ENCODE measurements around the gene INTS6L. TPM values are rescaled to one million over a fixed set of nuclear protein-coding genes. Genes with fewer than 3 reads are reported as not detected.

The INTS6L gene
- 10 to 100 TPM in 1 of 4 donors, 1 to 10 TPM in 3; 4.9 to 11.0 (median 7.7) TPM for total RNA-seq

- Histone ChIP-seq H3K9me3 (no peaks in the 10 kb centered on the region), H3K36me3 (no peaks in the 10 kb centered on the region), H3K27ac (peak within 1 kb of the TSS; percentile 89 to 93 (median 90)), H3K4me3 (replicated peaks in 1 of 3) (peak within 1 kb of the TSS; percentile 15 to 55 (median 35)), H3K4me1 (no peaks in the 10 kb centered on the region), H3K27me3 (no peaks in the 10 kb centered on the region)
- intact Hi-C loops (cut with DNase I) = no loop called here
- TF ChIP-seq POLR2A (IDR thresholded peaks at IDR 0.05) (peak; percentile 26 to 97), CTCF (IDR thresholded peaks at IDR 0.05) (no peak)
- 0% methylated on average over 11 to 25 of the region's 50 CpGs for WGBS, 2 donors
- DNase-seq = peak; percentile 85 to 86
These were observed at the start of gene INTS6L for GRCh38 chrX:135520553-135521404. TSS of gene INTS6L (plus strand) at chrX:135520660. CDS start at chrX:135520993, 333 bp downstream.

GRCh38 chrX:135476378-135476777, 44.1 kb upstream of the INTS6L start:
- intact Hi-C loops (cut with DNase I) = no loop called here
- H3K4me3 ChIP-seq (replicated peaks in 1 of 3) = no peak overlapping the region
- DNase-seq = no peak
- no peaks in the 10 kb centered on the region for H3K27me3 ChIP-seq
- no peak for TF ChIP-seq CTCF (IDR thresholded peaks at IDR 0.05)
- no peak for TF ChIP-seq POLR2A (IDR thresholded peaks at IDR 0.05)
- H3K36me3 ChIP-seq = no peaks in the 10 kb centered on the region
- no peaks in the 10 kb centered on the region for H3K9me3 ChIP-seq
- H3K27ac ChIP-seq = no peak overlapping the region
- H3K4me1 ChIP-seq = no peaks in the 10 kb centered on the region
- WGBS, 2 donors = 74 to 82% methylated on average over 3 of the region's 3 CpGs

GRCh38 chrX:135477576-135477975, 42.9 kb upstream of the INTS6L start:
- no peaks in the 10 kb centered on the region for H3K4me1 ChIP-seq
- no peaks in the 10 kb centered on the region for H3K36me3 ChIP-seq
- TF ChIP-seq POLR2A (IDR thresholded peaks at IDR 0.05) (no peak), CTCF (IDR thresholded peaks at IDR 0.05) (peak in 4 of 6 experiments; percentile 41 to 61 (median 50))
- H3K4me3 ChIP-seq (replicated peaks in 1 of 3) = no peak overlapping the region
- H3K9me3 ChIP-seq = no peaks in the 10 kb centered on the region
- peak; percentile 89 to 90 for DNase-seq
- 5% methylated on average over 3 of the region's 3 CpGs for WGBS, 2 donors
- intact Hi-C loops (cut with DNase I) = no loop called here
- H3K27ac ChIP-seq = no peak overlapping the region
- no peaks in the 10 kb centered on the region for H3K27me3 ChIP-seq

- intact Hi-C loops (cut with DNase I) = loop anchor here (10.0 kb wide), 1 partner anchor 95 kb away; no protein-coding TSS in a partner anchor
- 90 to 94% methylated on average over 4 to 7 of the region's 7 CpGs for WGBS, 2 donors
- DNase-seq = no peak
- no peak for TF ChIP-seq CTCF (IDR thresholded peaks at IDR 0.05)
- no peak for TF ChIP-seq POLR2A (IDR thresholded peaks at IDR 0.05)
- H3K27ac ChIP-seq = no peak overlapping the region
- no peaks in the 10 kb centered on the region for H3K36me3 ChIP-seq
- no peaks in the 10 kb centered on the region for H3K4me1 ChIP-seq
- H3K27me3 ChIP-seq = no peaks in the 10 kb centered on the region
- H3K9me3 ChIP-seq = no peaks in the 10 kb centered on the region
- no peak overlapping the region for H3K4me3 ChIP-seq (replicated peaks in 1 of 3)
These were observed 40.4 kb upstream of the INTS6L start for GRCh38 chrX:135480076-135480475.

- Histone ChIP-seq H3K9me3 (no peaks in the 10 kb centered on the region), H3K4me3 (replicated peaks in 1 of 3) (no peak overlapping the region), H3K27ac (no peak overlapping the region), H3K27me3 (no peaks in the 10 kb centered on the region), H3K4me1 (no peaks in the 10 kb centered on the region), H3K36me3 (no peaks in the 10 kb centered on the region)
- TF ChIP-seq CTCF (IDR thresholded peaks at IDR 0.05) = no peak
- TF ChIP-seq POLR2A (IDR thresholded peaks at IDR 0.05) = no peak
- 88 to 91% methylated on average over 7 of the region's 7 CpGs for WGBS, 2 donors
- intact Hi-C loops (cut with DNase I) = loop anchor here (10.0 kb wide), 1 partner anchor 93 kb away; no protein-coding TSS in a partner anchor
- DNase-seq = no peak
These were observed 38.7 kb upstream of the INTS6L start for GRCh38 chrX:135481696-135482179.
